Liver (tissue), 3 donors: ENCODE data around the gene PIP5KL1.

ENCODE experiments used
- GABPA ChIP-seq, 2 donors: IDR thresholded peaks in 1 of 2; conservative IDR thresholded peaks in 1 of 2; 2 replicates each; pipeline ENCODE4 v1.6.1; 2016; ENCODE audit warnings: antibody characterized with exemption in 2 of 2, mild to moderate bottlenecking in 1 of 2, moderate library complexity in 1 of 2
- RAD21 ChIP-seq, 2 donors: IDR thresholded peaks; 2 replicates each; pipeline ENCODE4 v1.6.1; 2016; ENCODE audit warnings: antibody characterized with exemption in 2 of 2, mild to moderate bottlenecking in 2 of 2
- RXRA ChIP-seq, 2 donors: IDR thresholded peaks; 2 replicates each; pipeline ENCODE4 v1.6.1; 2017 to 2018; ENCODE audit warnings: antibody characterized with exemption in 2 of 2, mild to moderate bottlenecking in 1 of 2
- TF ChIP-seq, protein P1 (sequence below): fragments of 150-350 bp; IDR thresholded peaks from 2 replicates; pipeline ENCODE4 v1.5.1; 2017; ENCODE audit warnings: improper control_type of control experiment, low read depth, low read length; ENCODE audit not compliant: missing input control
- TF ChIP-seq, protein P2 (sequence below): IDR thresholded peaks from 2 replicates; pipeline ENCODE4 v1.6.1; 2016; ENCODE audit warnings: antibody characterized with exemption
- donor health status: healthy.
- donor health status: healthy.

DNA sequence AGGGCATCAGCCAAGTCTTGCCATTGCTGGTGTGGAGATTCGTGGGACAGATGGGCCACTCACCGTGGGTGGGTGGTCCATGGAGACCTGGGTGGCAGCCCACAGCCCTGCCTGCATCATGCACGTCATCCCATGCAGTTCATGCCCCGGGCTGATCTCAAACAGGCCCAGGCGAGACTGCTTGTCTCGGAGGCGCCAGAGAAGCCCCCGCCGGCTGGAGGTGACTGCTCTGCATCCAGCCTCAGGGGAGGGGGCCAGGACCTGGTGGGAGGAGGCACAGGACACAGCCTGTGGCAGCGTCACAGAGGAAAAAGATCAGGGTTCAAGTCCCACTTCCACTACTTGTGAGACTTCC, 975 bp downstream of the PIP5KL1 start:
- TF ChIP-seq, protein P1, sequence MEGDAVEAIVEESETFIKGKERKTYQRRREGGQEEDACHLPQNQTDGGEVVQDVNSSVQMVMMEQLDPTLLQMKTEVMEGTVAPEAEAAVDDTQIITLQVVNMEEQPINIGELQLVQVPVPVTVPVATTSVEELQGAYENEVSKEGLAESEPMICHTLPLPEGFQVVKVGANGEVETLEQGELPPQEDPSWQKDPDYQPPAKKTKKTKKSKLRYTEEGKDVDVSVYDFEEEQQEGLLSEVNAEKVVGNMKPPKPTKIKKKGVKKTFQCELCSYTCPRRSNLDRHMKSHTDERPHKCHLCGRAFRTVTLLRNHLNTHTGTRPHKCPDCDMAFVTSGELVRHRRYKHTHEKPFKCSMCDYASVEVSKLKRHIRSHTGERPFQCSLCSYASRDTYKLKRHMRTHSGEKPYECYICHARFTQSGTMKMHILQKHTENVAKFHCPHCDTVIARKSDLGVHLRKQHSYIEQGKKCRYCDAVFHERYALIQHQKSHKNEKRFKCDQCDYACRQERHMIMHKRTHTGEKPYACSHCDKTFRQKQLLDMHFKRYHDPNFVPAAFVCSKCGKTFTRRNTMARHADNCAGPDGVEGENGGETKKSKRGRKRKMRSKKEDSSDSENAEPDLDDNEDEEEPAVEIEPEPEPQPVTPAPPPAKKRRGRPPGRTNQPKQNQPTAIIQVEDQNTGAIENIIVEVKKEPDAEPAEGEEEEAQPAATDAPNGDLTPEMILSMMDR, result no peak
- TF ChIP-seq RAD21 (IDR thresholded peaks at IDR 0.05), result no peak
- TF ChIP-seq, protein P2, sequence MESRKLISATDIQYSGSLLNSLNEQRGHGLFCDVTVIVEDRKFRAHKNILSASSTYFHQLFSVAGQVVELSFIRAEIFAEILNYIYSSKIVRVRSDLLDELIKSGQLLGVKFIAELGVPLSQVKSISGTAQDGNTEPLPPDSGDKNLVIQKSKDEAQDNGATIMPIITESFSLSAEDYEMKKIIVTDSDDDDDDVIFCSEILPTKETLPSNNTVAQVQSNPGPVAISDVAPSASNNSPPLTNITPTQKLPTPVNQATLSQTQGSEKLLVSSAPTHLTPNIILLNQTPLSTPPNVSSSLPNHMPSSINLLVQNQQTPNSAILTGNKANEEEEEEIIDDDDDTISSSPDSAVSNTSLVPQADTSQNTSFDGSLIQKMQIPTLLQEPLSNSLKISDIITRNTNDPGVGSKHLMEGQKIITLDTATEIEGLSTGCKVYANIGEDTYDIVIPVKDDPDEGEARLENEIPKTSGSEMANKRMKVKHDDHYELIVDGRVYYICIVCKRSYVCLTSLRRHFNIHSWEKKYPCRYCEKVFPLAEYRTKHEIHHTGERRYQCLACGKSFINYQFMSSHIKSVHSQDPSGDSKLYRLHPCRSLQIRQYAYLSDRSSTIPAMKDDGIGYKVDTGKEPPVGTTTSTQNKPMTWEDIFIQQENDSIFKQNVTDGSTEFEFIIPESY, result no peak
- TF ChIP-seq GABPA (IDR thresholded peaks at IDR 0.05 in 1 of 2, conservative IDR thresholded peaks at IDR 0.05 in 1 of 2), result no peak
- no peak for TF ChIP-seq RXRA (IDR thresholded peaks at IDR 0.05)
